ENCODE measurements around the gene CGB7.
"Not testable (repeated sequence)": the region's sequence is repeated elsewhere in the genome, so short reads cannot be mapped to it uniquely, and the experiment has no call there.

DNA sequence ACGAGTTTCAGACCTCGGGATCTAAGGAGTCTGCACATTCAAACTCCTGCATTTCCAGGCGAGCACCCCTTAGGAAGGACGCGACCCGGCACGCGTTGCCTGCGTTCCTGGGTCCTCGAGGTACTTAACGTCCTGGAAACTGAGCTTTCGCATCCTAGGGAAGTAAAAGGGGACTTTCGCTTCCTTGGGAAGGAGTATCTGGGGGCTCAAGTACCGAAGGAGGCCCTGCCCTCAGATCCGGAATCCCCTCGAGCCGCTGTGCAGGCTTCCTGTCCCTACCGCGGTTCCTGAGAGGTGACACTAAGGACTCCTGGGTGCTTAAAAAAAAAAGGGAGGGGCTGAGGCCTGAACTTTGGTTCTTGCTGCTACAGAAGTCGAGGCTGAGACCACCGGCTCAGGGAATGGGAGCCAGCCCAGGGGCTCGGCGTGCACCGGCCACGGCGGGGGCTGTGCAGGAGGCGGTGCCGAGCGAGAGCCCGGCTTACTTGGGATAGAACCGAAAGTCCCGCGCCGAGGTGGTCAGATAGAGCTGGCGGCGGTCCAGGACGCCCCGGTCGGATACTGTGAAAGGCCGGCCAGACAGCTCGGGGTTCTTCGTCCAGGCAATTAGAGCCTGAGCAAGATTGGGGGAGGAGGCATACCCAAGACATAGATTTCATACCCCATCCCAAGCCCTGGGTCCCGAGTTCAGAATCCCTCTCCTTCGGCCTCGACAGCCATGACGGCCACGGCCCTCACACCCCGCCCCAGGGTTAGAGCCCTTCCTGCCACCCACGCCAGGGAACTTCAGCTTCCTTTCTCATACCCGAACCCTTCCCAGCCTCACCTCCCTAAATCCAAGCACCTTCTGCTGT is 38.9 kb downstream of the CGB7 start:
- TF ChIP-seq, protein P1, sequence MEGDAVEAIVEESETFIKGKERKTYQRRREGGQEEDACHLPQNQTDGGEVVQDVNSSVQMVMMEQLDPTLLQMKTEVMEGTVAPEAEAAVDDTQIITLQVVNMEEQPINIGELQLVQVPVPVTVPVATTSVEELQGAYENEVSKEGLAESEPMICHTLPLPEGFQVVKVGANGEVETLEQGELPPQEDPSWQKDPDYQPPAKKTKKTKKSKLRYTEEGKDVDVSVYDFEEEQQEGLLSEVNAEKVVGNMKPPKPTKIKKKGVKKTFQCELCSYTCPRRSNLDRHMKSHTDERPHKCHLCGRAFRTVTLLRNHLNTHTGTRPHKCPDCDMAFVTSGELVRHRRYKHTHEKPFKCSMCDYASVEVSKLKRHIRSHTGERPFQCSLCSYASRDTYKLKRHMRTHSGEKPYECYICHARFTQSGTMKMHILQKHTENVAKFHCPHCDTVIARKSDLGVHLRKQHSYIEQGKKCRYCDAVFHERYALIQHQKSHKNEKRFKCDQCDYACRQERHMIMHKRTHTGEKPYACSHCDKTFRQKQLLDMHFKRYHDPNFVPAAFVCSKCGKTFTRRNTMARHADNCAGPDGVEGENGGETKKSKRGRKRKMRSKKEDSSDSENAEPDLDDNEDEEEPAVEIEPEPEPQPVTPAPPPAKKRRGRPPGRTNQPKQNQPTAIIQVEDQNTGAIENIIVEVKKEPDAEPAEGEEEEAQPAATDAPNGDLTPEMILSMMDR (IDR thresholded peaks at IDR 0.05), result not testable (repeated sequence)
- not testable (repeated sequence) for TF ChIP-seq POLR2A (IDR thresholded peaks at IDR 0.05)
